Muscle layer of colon (tissue), 2 donors: ENCODE measurements around the gene SEPTIN12.

Experiments
- H3K27ac ChIP-seq: one replicate; pipeline ENCODE4 v1.7.0; 2013; ENCODE audit warnings: low read depth, mild to moderate bottlenecking, low read length, moderate library complexity
- H3K27me3 ChIP-seq, 2 donors: one replicate each; pipeline ENCODE4 v1.7.0; 2013; ENCODE audit warnings: low read length in 2 of 2, mild to moderate bottlenecking in 2 of 2; ENCODE audit not compliant: insufficient read depth in 2 of 2, control insufficient read depth in 1 of 2
- H3K36me3 ChIP-seq: one replicate; pipeline ENCODE4 v1.7.0; 2013; ENCODE audit warnings: mild to moderate bottlenecking, low read length; ENCODE audit not compliant: insufficient read depth
- H3K4me1 ChIP-seq: one replicate; pipeline ENCODE4 v1.7.0; 2013; ENCODE audit warnings: mild to moderate bottlenecking, low read length; ENCODE audit not compliant: insufficient read depth
- H3K4me3 ChIP-seq, 2 donors: one replicate each; pipeline ENCODE4 v1.7.0; 2013; ENCODE audit warnings: low read length in 2 of 2, low read depth in 1 of 2, mild to moderate bottlenecking in 1 of 2, moderate library complexity in 1 of 2
- H3K9ac ChIP-seq: one replicate; pipeline ENCODE4 v1.7.0; 2013; ENCODE audit warnings: low read length
- H3K9me3 ChIP-seq: one replicate; pipeline ENCODE4 v1.7.0; 2013; ENCODE audit warnings: mild to moderate bottlenecking, low read length
- donor health status: abdominal sarcoma.
- donor health status: Adenocarcinoma of cecum.

SEPTIN12 gene

GRCh38 chr16:4734730-4735535, 53.2 kb downstream of the SEPTIN12 start:
- H3K27ac ChIP-seq = peak overlapping the region; percentile 94
- H3K4me3 ChIP-seq = peak overlapping the region; percentile 95
- H3K4me1 ChIP-seq = peaks cover 10% of the 10 kb centered on the region
- no peak overlapping the region for H3K9ac ChIP-seq
- H3K27me3 ChIP-seq = no peaks in the 10 kb centered on the region
- peaks cover 5% of the 10 kb centered on the region for H3K36me3 ChIP-seq
- H3K9me3 ChIP-seq = no peaks in the 10 kb centered on the region

GRCh38 chr16:4734063-4734729, 53.9 kb downstream of the SEPTIN12 start, which contains the start of the genes ANKS3 and DNAAF8:
Gene ANKS3, minus strand, starts transcription at chr16:4734271. Its CDS starts 4,122 bp downstream, at chr16:4730149.
Gene DNAAF8, plus strand, starts transcription at chr16:4734537. Its CDS starts 1,978 bp downstream, at chr16:4736515.
- Histone ChIP-seq H3K27ac (peak within 1 kb of the TSS; percentile 94), H3K9me3 (no peaks in the 10 kb centered on the region), H3K9ac (no peak within 1 kb of the TSS), H3K27me3 (no peaks in the 10 kb centered on the region), H3K4me3 (peak within 1 kb of the TSS; percentile 95), H3K4me1 (peaks cover 10% of the 10 kb centered on the region), H3K36me3 (peaks cover 9% of the 10 kb centered on the region)

GRCh38 chr16:4733747-4734062, 54.4 kb downstream of the SEPTIN12 start:
- H3K9me3 ChIP-seq = no peaks in the 10 kb centered on the region
- H3K4me3 ChIP-seq = peak overlapping the region; percentile 95
- peak overlapping the region; percentile 90 for H3K27ac ChIP-seq
- H3K36me3 ChIP-seq = peaks cover 14% of the 10 kb centered on the region
- peaks cover 10% of the 10 kb centered on the region for H3K4me1 ChIP-seq
- no peak overlapping the region for H3K9ac ChIP-seq
- no peaks in the 10 kb centered on the region for H3K27me3 ChIP-seq

GRCh38 chr16:4733211-4733742, 54.9 kb downstream of the SEPTIN12 start:
- H3K36me3 ChIP-seq = peaks cover 18% of the 10 kb centered on the region
- H3K4me3 ChIP-seq = peak overlapping the region; percentile 95
- H3K9ac ChIP-seq = no peak overlapping the region
- H3K9me3 ChIP-seq = no peaks in the 10 kb centered on the region
- H3K4me1 ChIP-seq = peaks cover 10% of the 10 kb centered on the region
- H3K27ac ChIP-seq = peak overlapping the region; percentile 90
- H3K27me3 ChIP-seq = no peaks in the 10 kb centered on the region

- no peaks in the 10 kb centered on the region for H3K9me3 ChIP-seq
- H3K27me3 ChIP-seq = no peaks in the 10 kb centered on the region
- H3K4me3 ChIP-seq = no peak overlapping the region
- peaks cover 4% of the 10 kb centered on the region for H3K4me1 ChIP-seq
- H3K36me3 ChIP-seq = peaks cover 34% of the 10 kb centered on the region
- H3K27ac ChIP-seq = no peak overlapping the region
- no peak overlapping the region for H3K9ac ChIP-seq
Measured at GRCh38 chr16:4729876-4730275, 58.3 kb downstream of the SEPTIN12 start.

GRCh38 chr16:4728676-4729075, 59.5 kb downstream of the SEPTIN12 start:
- H3K27me3 ChIP-seq = no peaks in the 10 kb centered on the region
- H3K27ac ChIP-seq = no peak overlapping the region
- peaks cover 4% of the 10 kb centered on the region for H3K4me1 ChIP-seq
- peaks cover 37% of the 10 kb centered on the region for H3K36me3 ChIP-seq
- H3K4me3 ChIP-seq = no peak overlapping the region
- no peak overlapping the region for H3K9ac ChIP-seq
- no peaks in the 10 kb centered on the region for H3K9me3 ChIP-seq
